ENCODE data around the gene ZHX3. TPM values are rescaled to one million over a fixed set of nuclear protein-coding genes. Genes with fewer than 3 reads are reported as not detected.

ZHX3 gene
- total and polyA plus RNA-seq, 2 of the 13 experiments (the other 11 are each of a cell fraction or from before 2014, with no cell fraction given), result 8.4 to 11.7 TPM

DNA sequence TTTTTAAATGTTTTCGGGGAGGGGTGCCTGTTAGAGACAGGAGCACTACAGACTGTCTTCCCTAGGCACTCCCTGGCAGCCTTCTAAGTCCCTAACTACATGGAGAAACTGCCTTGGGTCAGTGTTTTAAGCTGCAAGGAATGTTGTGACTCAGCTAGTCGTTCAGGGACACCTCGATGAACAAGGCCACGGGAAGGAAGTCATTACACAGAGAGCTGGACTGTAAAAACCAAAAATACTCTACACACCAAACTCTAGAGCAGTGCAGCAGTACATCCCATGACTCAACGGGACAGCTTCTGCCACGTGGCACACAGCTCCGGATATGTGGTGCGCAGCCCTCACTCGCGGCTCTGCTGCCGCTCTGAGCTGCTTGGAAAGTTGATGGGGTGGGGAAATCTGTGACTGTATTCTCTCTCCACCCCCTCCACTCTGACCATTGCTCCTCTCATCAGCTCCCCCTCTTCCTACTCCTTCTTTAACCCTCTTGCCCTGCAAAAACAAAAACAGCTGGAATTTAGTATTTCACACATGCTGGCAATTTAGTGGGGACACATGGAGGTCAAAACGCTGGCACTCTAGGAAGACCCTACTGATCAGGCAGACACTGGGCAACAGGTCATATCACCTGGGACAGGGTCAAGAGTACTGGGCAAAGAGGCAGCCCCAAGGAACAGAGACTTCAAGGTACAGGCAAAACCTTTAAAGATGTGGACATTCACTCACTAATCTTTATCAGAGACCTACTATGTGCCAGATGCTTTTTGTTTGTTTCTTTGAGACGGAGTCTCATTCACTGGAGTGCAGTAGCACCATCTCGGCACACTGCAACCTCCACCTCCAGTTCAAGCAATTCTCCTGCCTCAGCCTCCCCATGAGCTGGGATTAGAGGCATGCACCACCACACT, 12.2 kb upstream of the ZHX3 start (continued):
- TF ChIP-seq ZNF326 (CRISPR knock-in tag; IDR thresholded peaks at IDR 0.05; ENCODE audit: borderline replicate concordance) (no peak), ZNF251 (CRISPR knock-in tag; IDR thresholded peaks at IDR 0.05) (no peak; the same call in 1 of the 2 replicates), FOXM1 (CRISPR knock-in tag; IDR thresholded peaks at IDR 0.05) (no peak), ZNF260 (CRISPR knock-in tag; IDR thresholded peaks at IDR 0.05; ENCODE audit: borderline replicate concordance, low read depth) (no peak), GTF2F1 (IDR thresholded peaks at IDR 0.05; ENCODE audit: low read length) (no peak), TGIF2 (CRISPR knock-in tag; IDR thresholded peaks at IDR 0.05) (peak; percentile 81), TAF1 (CRISPR knock-in tag; IDR thresholded peaks at IDR 0.05) (peak; percentile 51; the same call in 1 of the 2 replicates), ATAD3A (CRISPR knock-in tag; IDR thresholded peaks at IDR 0.05) (no peak), ZNF569 (CRISPR knock-in tag; IDR thresholded peaks at IDR 0.05; ENCODE audit: borderline replicate concordance) (no peak), ASH2L (IDR thresholded peaks at IDR 0.05; ENCODE audit: insufficient read length, low read depth, low read length) (no peak), NFE2 (CRISPR knock-in tag; IDR thresholded peaks at IDR 0.05) (no peak), RARA (CRISPR knock-in tag; IDR thresholded peaks at IDR 0.05) (peak; percentile 30; the same call in 1 of the 2 replicates)
- TF ChIP-seq, protein P1, sequence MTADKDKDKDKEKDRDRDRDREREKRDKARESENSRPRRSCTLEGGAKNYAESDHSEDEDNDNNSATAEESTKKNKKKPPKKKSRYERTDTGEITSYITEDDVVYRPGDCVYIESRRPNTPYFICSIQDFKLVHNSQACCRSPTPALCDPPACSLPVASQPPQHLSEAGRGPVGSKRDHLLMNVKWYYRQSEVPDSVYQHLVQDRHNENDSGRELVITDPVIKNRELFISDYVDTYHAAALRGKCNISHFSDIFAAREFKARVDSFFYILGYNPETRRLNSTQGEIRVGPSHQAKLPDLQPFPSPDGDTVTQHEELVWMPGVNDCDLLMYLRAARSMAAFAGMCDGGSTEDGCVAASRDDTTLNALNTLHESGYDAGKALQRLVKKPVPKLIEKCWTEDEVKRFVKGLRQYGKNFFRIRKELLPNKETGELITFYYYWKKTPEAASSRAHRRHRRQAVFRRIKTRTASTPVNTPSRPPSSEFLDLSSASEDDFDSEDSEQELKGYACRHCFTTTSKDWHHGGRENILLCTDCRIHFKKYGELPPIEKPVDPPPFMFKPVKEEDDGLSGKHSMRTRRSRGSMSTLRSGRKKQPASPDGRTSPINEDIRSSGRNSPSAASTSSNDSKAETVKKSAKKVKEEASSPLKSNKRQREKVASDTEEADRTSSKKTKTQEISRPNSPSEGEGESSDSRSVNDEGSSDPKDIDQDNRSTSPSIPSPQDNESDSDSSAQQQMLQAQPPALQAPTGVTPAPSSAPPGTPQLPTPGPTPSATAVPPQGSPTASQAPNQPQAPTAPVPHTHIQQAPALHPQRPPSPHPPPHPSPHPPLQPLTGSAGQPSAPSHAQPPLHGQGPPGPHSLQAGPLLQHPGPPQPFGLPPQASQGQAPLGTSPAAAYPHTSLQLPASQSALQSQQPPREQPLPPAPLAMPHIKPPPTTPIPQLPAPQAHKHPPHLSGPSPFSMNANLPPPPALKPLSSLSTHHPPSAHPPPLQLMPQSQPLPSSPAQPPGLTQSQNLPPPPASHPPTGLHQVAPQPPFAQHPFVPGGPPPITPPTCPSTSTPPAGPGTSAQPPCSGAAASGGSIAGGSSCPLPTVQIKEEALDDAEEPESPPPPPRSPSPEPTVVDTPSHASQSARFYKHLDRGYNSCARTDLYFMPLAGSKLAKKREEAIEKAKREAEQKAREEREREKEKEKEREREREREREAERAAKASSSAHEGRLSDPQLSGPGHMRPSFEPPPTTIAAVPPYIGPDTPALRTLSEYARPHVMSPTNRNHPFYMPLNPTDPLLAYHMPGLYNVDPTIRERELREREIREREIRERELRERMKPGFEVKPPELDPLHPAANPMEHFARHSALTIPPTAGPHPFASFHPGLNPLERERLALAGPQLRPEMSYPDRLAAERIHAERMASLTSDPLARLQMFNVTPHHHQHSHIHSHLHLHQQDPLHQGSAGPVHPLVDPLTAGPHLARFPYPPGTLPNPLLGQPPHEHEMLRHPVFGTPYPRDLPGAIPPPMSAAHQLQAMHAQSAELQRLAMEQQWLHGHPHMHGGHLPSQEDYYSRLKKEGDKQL (CRISPR knock-in tag; IDR thresholded peaks at IDR 0.05; ENCODE audit: low read depth), result no peak
- TF ChIP-seq, protein P2, sequence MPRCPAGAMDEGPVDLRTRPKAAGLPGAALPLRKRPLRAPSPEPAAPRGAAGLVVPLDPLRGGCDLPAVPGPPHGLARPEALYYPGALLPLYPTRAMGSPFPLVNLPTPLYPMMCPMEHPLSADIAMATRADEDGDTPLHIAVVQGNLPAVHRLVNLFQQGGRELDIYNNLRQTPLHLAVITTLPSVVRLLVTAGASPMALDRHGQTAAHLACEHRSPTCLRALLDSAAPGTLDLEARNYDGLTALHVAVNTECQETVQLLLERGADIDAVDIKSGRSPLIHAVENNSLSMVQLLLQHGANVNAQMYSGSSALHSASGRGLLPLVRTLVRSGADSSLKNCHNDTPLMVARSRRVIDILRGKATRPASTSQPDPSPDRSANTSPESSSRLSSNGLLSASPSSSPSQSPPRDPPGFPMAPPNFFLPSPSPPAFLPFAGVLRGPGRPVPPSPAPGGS (CRISPR knock-in tag; IDR thresholded peaks at IDR 0.05), result 0 out of 2 replicates have a peak, but pooled peaks have one; percentile 35
- TF ChIP-seq, protein P3, sequence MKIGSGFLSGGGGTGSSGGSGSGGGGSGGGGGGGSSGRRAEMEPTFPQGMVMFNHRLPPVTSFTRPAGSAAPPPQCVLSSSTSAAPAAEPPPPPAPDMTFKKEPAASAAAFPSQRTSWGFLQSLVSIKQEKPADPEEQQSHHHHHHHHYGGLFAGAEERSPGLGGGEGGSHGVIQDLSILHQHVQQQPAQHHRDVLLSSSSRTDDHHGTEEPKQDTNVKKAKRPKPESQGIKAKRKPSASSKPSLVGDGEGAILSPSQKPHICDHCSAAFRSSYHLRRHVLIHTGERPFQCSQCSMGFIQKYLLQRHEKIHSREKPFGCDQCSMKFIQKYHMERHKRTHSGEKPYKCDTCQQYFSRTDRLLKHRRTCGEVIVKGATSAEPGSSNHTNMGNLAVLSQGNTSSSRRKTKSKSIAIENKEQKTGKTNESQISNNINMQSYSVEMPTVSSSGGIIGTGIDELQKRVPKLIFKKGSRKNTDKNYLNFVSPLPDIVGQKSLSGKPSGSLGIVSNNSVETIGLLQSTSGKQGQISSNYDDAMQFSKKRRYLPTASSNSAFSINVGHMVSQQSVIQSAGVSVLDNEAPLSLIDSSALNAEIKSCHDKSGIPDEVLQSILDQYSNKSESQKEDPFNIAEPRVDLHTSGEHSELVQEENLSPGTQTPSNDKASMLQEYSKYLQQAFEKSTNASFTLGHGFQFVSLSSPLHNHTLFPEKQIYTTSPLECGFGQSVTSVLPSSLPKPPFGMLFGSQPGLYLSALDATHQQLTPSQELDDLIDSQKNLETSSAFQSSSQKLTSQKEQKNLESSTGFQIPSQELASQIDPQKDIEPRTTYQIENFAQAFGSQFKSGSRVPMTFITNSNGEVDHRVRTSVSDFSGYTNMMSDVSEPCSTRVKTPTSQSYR (CRISPR knock-in tag; IDR thresholded peaks at IDR 0.05; ENCODE audit: borderline replicate concordance), result peak; percentile 4; the same call in 1 of the 2 replicates
